ENCODE data around the gene ERVH48-1.
"Not testable (repeated sequence)": the region's sequence is repeated elsewhere in the genome, so short reads cannot be mapped to it uniquely, and the experiment has no call there.

Gene ERVH48-1

DNA sequence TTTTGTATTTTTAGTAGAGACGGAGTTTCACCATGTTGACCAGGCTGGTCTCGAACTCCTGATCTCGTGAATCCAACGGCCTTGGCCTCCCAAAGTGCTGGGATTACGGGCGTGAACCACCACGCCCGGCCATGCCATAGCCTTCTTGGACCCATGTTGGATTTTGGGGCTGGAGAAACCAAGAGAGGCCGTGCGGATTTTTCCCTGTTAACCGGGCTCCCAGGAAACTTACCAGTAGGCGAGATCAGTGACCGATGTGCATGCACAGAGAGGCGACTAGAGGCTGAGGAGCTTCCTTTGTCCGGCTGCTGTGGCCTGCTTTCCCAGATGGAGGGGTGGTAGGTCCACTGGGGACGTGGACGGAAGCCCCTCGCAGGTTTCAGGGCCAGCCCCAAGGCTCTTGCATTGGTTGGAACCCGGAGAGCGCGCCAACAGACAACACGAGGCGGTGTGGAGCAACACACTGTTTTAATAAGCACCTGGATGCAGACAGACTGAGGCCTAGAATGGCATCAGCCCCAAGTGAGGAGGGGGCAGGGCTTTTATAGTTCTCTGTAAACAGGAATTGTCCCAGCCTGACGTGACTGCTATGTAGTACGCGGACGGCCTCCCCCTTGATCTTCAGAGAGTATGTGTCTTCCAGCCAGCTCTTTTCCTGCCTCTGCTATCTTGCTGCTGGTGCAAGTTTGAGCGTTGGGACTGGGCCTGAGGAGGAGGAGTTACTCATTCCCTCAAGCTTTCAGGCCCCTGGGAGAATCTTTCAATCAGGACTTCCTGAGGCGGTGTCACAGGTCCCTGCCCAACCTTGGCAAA lies at the start of gene ERVH48-1:
TSS of gene ERVH48-1 (minus strand) at position 517 of the 813 bp plus-strand sequence. CDS start 6,624 bp downstream, outside the sequence.
- DNase-seq = no peak

DNA sequence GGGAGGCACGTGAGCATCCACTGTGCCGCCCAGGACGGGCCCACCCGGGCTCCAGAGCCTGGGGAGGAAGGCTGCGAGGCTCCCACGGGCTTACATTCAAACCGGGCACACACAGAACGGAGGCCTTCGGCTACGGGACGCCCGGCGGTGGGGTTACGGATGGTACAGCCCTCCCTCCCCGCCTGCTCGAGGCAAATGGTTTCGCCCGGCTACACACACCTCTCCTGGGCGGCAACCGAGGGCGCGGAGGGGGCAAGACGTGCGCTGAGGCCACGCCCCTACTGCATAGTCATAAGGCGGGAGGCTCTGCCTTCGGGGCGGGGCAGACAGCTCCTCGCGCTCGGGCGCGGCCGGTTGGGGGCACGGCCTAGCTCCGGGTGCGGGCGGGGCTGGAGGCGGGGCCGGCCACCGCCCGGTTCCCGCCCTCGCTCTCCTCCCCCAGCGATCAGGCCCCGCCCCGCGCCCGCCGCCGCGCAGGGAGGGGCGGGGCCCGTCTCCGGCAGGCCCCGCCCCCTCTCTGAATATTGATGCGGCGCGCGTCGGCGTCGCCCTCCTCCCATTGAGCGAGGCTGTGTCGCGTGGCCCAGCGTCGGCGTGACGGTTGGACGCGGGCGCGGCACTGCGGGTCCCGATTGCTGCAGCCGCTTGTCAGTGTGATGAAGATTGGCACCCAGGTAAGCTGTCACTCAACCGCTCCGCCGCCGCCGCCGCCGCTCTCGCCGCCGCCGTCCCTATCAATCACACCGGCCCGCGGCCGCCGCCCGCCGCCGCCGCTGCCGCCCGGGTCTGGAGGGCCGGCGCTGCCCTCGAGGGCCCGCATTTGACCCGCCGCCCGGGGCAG lies 48.8 kb upstream of the ERVH48-1 start, which contains the start of gene PKNOX1:
TSS of gene PKNOX1 (plus strand) at position 572 of the 841 bp plus-strand sequence. CDS start 29,820 bp downstream, outside the sequence.
- DNase-seq = peak; percentile 99

DNA sequence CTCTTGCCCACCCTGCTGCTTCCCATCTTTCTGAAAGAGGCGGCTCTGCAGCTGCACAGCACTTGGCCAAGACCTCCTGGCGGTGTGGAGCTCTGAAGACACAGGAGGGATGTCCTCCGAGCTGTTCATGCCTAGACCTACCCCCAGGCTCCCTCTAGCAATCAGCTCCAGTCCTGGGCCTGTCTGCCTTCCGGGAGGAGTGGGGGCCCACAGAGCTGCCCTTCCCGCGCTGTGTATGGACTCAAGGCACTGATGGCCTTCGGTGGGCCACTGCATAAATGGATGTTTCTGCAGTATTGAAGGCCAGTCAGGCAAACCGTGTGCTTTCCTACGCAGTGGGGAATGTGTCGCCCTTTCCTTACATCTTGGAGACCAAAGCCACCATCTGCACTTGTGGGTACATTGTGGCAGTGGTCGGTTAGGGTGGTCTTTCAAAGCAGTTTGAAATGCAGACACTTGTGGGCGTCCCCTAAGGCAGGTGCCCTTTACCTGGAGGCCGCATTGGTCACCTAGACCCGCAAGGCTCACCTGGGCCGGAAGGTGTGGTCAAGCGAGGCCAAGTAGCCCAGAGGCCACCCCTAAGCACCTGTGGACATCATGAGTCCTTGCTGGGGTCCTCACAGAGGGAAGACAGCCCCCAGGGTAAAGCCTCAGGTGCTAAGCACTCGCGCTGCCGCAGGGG lies 48.0 kb upstream of the ERVH48-1 start:
- DNase-seq = no peak

DNA sequence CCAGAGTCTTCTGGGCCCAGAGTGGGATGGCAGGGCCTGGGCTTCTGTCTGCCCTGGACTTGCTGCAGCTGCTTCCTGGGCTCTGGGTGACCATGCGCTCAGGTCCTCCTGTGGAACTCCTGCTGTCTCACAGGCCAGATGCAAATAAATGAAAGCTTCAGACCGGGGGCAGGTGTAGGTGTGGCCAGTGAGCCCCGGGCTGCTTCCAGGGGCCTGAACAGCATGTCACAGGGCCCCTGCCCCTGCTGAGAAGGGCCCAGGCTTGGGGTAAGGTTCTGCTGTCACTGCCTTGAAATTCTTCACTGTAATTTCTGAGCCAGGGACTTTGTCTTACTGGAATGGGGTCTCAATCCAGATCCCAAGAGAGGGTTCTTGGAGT lies 46.5 kb upstream of the ERVH48-1 start:
- no peak for DNase-seq

DNA sequence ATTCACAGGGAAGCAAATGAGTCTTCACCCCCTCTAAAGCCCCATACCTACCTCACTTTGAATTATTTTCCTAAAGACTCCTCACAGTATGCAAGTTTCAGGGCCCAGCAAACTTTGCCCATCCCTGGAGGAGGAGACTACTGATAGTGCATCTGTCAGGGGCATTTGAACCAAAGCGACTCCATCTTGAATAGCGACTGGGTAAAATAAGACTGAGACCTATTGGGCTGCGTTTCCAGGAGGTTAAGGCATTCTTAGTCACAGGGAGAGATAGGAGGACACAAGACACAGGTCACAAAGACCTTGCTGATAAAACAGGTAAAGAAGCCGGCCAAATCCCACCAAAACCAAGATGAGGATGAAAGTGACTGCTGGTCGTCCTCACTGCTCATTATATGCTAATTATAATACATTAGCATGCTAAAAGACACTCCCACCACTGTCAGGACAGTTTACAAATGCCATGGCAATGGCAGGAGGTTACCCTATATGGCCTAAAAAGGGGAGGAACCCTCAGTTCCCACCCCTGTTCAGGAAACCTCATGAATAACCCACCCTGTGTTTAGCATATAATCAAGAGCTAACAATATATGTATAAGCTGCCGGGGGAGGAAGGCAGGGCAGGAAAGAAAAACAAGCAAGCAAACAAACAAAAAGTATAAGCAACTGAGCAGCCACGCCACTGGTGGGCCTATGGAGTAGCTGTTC lies 45.7 kb upstream of the ERVH48-1 start:
- DNase-seq = no peak

DNA sequence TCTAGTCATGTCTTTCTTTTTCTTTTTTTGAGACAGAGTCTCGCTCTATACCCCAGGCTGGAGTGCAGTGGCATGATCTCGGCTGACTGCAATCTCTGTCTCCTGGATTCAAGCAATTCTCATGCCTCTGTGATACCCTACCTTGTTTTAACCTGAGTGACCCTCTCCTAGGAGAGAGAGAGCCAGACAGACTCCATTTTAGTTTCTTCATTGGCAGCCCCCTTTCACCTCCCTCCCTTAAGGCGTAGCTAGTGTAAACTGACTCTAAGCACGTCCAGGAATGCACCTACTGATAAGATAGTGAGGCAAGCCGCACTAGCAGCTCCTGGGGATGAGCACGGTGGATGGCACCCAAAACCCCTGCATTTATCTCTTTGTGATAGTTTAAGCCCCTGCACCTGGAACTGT lies 43.8 kb upstream of the ERVH48-1 start:
- no peak for DNase-seq

DNA sequence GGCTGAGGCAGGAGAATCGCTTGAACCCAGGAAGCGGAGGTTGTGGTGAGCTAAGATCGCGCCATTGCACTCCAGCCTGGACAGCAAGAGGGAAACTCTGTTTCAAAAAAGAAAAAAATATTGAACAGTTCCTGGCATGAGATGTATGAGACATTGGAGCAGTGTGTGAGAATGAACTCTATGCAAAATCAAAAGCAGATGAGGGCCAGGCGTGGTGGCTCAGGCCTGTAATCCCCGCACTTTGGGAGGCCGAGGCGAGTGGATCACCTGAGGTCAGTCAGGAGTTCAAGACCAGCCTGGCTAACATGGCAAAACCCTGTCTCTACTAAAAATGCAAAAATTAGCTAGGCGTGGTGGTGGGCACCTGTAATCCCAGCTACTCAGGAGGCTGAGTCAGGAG lies 42.2 kb upstream of the ERVH48-1 start:
- DNase-seq = not testable (repeated sequence)

DNA sequence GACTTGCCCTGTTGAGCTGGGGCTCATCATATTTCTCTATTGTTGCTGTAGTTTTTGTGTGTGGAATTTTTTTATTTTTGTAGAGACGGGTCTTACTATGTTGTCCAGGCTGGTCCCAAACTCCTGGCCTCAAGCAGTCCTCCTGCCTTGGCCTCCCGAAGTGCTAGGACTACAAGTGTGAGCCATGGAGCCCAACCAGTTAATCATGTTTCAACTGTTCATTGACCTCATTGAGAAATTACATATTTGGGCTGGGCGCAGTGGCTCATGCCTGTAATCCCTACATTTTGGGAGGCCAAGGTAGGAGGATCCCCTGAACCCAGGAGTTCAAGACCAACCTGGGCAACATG lies 39.8 kb upstream of the ERVH48-1 start:
- DNase-seq = no peak

DNA sequence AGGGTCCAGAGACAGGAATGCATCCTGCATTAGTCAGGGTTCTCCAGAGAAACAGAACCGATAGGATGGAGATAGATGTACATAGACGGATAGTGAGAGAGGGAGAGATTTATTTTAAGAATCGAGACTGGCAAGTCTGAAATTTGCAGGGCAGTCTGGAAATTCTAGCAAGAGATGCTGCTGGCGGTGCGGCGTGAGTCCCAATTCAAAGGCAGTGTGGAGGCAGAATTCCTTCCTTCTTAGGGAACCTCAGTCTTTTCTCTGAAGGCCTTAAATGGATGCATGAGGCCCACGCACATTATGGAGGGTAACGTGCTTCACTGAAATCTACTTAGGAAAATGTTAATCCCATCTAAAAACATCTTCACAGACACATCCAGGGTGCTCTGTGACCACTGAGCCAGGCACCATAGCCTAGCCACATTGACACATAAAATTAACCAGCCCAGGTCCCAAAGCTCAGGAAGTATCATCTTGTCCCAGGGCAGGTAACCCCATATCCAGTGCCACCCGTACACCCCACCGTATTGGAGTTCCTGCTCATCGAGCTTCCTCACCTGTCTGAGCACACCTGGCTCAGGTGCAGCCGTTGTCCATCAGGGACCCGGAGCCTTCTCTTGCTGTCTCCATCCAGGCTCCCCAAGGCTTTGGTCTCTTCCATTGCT lies 39.2 kb upstream of the ERVH48-1 start:
- no peak for DNase-seq

DNA sequence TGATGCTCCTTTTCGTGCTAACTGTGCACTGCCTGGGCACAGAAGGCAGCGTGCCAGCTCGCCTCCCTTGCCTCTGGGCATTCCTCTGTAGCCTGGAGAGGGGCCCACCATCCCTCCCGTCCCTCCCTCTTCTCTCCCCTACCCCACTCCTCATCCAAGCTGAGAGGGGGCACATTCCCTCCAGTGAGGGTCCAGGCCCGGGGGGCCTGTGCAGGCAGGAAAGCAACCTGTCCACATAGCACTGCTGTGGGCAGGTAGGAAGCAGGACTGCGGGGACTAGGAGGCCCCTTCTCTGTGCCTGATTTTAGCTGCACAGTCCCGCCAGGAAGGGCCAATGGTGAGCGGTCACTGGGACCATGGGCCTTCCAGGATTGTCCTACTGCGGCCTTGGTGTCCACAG lies 38.7 kb upstream of the ERVH48-1 start:
- no peak for DNase-seq

DNA sequence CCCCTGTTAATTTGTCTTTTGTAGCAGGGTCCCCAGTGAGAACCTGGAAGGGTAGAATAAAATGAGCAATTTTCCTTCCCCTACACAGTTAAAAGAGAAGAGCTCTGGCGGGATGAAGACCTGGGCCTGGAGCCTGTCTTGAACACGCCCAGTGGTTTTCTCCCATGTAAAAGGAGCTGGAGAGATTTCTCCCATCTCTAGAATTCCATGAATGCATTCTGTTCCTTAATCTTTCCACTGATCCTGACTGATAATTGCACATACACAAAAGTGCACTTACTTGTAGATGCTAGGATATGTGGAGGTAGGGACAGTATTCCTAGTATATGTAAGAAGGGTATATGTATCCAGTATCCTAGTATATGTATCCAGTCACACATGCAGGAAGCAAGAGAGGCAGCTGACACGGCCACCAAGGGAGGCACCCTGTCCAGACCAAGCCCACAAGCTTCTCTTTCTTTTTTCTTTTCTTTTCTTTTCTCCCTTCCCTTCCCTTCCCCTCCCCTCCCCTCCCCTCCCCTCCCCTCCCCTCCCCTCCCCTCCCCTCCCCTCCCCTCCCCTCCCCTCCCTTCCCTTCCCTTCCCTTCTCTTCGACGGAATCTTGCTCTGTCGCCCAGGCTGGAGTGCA lies 37.1 kb upstream of the ERVH48-1 start:
- no peak for DNase-seq

DNA sequence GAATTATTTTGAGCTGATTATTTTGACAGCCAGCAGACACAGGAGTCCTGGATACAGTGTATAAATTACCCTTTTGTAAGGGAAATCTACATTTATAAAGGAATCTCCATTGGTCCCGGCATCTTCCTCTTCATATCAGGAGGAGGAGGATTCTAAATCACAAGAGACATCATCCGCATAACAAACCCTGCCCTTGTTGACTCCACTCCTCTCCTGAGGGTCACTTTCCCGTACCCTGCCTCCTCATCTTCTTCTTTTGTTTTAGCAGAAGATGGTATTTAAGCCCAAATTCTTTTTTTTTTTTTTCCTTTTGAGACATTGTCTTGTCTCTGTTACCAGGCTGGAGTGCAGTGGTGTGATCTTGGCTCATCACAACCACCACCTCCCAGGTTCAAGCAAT lies 34.3 kb upstream of the ERVH48-1 start:
- no peak for DNase-seq

DNA sequence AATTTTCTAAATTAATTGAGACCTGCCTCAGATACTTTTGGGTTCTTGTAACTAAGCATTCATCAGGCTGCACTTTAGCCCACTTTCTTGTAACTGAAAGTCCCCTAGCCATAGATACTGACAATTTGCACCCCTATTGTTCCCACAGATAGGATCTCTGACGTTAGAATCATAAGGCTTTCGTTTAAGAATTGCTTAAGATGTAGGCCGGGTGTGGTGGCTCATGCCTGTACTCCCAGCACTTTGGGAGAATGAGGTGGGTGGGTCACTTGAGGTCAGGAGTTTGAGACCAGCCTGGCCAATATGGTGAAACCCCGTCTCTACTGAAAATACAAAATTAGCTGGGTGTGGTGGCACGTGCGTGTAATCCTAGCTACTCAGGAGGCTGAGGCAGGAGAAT lies 32.7 kb upstream of the ERVH48-1 start:
- DNase-seq = not testable (repeated sequence)

DNA sequence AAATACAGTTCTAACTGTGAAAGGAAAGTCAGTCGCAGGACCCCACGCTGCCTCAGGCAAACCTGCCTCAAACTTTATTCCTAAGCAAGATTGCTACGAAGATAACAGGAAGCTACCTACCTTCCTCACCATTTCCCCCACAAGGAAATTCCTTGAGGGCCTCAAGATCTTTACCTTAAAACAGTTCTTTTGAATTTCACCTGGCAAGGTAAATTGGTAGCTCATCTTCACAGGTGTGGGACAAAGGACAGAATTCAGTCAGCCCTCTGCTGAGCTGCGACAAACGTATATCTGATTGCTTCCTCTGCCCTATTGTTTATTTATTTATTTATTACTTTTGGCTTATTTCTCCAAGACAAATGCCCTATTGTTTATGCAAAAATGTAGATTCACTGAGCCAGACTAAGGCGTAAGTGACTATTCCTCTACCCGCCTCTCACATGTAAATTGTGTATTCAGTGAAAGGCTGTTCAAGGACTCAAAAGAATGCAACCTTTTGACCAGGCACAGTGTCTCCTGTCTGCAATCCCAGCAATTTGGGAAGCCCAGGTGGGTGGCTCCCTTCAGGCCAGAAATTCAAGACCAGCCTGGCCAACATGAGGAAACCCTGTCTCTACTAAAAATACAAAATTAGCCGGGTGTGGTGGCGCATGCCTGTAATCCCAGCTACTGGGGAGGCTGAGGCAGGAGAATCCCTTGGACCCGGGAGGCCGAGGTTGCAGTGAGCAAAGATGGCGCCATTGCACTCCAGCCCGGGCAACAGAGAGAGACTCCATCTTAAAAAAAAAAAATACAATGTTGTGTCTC lies 31.6 kb upstream of the ERVH48-1 start:
- DNase-seq = peak; percentile 98

DNA sequence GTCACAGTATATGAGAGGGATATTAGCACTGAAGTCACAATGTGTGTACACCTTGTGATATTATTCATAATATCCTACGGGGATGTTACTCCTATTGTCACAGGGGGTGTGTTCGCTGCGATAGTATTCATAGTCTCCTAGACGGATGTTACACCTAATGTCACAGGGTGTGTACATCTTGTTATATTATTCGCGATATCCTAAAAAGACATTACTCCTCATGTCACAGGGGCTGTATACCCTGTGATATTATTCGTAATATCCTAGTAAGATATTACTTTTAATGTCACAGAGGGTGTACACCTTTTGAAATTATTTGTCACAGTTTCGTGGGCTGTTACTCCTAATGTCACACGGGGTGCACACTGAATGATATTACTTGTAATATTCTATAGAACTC lies 25.8 kb upstream of the ERVH48-1 start:
- not testable (repeated sequence) for DNase-seq

DNA sequence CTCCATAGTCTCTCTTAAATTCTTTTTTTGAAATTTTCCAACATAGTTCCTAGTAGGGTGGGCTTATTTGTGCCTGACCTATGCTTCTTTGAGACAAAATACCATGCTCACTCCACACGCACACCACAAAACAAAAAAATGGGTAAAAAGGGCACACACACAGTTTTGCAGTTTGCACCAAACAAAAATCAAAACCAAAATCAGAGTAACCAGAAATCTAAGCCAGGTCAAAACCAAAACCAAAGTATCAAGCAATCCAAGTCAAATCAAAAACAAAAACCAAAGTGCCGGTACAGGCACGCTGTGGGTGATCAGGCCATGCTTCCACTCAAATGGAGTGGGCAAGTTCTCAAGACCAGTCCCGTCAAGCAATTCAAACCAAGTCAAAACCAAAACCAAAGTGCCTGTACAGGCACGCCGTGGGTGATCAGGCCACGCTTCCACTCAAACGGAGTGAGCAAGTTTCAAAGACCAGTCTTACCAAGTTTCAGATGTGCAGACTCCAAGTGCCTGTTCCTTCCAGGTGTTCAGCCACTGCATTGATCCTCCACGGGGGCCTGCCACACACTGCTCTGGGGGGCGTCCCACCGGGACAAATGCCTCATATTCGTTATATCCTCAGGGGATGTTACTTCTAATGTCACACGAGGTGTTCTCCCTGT lies 23.8 kb upstream of the ERVH48-1 start:
- DNase-seq = not testable (repeated sequence)

DNA sequence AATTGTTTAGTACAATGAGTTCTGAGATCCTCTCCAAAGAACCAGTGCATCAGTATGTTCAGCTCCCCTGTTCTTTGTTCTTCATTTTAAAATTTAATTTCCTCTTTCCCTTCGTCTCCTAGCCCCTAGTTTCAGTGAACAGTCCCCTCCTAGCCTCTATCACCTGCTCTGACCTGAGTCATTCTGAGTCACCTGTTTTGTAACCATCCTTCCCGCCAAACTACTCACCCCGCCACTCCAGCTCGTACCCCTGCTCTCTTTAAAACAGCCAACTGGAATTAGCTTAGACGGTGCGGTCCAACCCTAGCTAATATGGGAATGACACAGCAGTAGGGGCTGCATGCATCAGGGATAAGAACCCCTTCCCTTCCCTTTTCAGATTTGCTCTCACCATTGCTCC lies 16.8 kb upstream of the ERVH48-1 start:
- no peak for DNase-seq

DNA sequence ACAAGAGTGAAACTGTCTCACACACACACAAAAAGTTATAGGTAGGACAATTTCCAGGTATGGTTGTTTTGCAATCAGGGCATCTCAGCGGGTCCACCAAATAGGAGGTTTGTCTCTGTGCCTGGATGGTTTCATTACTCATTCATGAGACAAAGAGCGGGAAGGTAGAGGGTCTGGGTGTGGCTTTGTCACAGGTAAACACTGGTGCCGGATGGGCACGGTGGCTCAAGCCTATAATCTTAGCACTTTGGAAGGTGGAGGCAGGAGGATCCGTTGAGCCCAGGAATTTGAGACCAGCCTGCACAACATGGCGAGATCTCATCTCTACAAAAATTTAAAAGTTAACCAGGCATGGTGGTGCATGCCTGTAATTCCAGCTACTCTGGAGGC lies 16.3 kb upstream of the ERVH48-1 start:
- DNase-seq = no peak

DNA sequence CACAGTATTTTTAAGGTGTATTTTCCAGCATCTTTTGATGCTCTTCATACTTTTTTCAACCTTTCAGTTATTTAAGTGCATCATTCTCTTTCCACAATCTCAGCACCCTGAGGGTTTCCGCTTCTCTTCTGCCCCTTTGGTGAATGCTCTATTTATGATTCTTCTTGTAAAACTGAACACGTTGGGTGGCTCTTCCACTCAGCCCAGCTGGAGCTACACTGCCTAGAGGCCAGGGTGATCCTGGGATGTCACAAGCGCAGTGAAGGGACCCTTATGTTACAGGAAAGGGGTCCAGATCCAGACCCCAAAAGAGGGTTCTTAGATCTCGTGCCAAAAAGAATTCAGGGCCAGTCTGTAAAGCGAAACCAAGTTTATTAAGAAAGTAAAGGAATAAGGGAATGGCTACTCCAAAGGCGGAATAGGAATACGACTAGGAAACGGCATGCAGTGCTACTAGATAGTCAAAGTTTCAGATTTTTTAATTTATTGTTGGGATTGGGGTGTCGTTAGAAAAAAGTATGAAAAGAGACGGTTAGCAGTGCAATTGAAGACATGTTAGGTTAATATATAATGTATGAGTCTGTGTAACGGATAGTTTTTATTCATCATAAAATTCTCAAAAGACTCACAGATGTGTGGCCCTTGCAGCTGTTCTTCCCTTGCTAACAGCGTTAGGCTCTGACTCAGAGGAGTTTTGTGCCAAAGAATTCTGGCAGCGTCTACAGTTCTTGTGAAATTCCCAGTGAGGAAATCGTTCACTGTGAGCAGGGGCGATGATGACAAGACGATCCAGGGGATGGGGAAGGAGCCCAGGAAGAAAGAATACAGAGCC lies 14.4 kb upstream of the ERVH48-1 start:
- no peak for DNase-seq
